Activated gamma-delta T cell treated with anti-CD3 and anti-CD28 coated beads, Interleukin-2, amount 50 U/mL, for 16 hours (primary cell): ENCODE measurements around the gene PRKN.
"Not testable (repeated sequence)": the region's sequence is repeated elsewhere in the genome, so short reads cannot be mapped to it uniquely, and the experiment has no call there.

Source experiments
- DNase-seq: peaks from one replicate; pipeline ENCODE4 v3.0.0-alpha.2; 2020; ENCODE audit warnings: low read depth

Gene PRKN

DNA sequence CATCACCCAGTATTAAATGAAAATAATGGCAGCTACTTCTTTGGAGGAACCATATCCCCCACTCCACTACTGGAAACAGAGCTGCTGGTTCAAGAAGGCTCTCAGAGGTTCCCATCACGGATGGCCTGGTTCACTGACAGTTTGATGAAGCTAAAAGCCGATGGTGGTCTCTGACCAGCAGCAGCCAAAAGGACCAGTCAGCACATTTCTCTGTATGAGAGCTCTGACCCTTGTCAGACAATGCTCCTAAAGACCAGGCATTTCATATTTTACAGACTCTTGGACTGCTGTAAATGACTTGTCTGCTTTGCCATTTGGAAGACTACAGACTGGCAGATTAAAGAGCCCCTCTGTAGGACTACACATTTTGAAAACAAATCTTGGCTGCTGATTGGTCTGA lies 16.6 kb downstream of the PRKN start:
- no peak for DNase-seq

GRCh38 chr6:162710419-162710818 lies 17.1 kb downstream of the PRKN start:
- DNase-seq = no peak

DNA sequence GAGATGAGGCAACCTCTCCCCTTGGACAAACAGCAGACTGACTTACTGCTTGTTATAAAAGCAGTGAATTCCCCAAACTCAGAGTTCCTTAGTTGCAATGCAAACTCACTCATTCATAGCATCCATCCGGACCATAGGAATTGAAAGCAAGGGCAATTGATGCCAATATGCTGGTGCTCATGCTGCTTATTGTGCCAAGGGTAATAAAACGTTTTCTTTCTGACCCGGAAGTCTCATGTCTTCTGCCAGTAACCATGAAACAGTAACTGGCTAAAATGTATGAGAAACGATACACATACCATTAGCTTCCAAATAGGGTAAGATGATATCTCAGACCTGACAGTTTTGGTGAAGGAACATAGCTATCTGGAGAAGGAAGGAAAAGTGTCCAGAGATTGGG lies 18.1 kb downstream of the PRKN start:
- no peak for DNase-seq

GRCh38 chr6:162708971-162709370 lies 18.6 kb downstream of the PRKN start:
- DNase-seq = no peak

DNA sequence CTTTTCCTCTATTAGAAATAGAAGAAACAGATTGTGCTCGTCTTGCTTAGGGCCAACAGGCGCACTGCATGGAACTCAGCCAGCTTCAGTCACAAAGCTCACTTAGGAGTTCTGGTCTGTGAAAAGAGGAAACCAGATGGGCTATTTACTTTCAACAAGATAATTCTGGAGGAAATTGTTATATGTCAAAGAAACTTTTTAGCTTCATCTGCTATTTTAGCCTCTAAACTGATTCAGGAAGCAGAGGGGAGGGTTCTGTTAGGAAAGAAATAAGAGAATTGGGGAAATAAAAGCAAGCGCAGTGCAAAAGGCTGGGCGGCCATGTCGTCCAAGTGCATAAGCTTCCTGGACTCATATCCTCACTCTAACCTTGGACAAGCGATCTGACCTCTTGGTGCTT lies 21.3 kb downstream of the PRKN start:
- DNase-seq = no peak

- no peak for DNase-seq
Observed at GRCh38 chr6:162705736-162706135, 21.8 kb downstream of the PRKN start.

GRCh38 chr6:162704001-162704400 lies 23.6 kb downstream of the PRKN start:
- no peak for DNase-seq

- DNase-seq = no peak
Observed at GRCh38 chr6:162702446-162702845, 25.1 kb downstream of the PRKN start.

DNA sequence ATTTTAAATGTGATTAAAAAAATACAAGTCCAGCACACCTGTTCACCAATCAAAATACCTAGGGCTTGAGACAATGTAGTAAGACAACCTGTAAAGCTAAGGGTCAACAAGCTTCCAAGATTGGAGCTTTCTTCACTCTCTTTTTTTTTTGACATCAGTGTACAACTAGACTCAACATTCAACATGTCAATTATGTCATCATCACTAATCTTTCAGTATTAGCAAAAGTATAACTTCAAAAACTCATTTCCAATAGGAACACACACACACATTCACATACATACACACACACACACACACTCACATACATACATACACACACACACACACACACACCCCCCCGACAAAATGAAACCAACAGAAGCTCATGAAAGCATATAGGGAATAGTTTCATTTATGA lies 26.0 kb downstream of the PRKN start:
- no peak for DNase-seq

GRCh38 chr6:162700966-162701365 lies 26.6 kb downstream of the PRKN start:
- DNase-seq = no peak

DNA sequence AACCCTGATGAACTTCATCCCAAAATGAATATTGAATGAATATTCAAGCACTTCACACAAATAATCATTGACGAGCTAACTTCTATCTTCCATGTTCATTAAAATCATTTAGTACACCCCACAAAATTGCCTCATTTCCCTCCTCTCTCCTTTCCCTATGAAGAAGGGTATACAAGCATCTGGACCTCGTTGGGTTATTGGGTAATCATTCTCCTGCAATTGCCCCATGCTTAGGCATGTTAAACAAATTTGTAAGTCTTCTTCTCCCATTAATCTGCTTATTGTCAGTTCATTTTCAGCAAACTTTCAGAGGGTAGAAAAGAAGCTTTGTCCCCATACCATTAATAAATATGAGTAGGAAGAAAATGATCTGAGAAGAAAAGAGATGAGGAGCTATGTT lies 27.6 kb downstream of the PRKN start:
- no peak for DNase-seq

- DNase-seq = no peak
Observed at GRCh38 chr6:162698440-162698839, 29.1 kb downstream of the PRKN start.

DNA sequence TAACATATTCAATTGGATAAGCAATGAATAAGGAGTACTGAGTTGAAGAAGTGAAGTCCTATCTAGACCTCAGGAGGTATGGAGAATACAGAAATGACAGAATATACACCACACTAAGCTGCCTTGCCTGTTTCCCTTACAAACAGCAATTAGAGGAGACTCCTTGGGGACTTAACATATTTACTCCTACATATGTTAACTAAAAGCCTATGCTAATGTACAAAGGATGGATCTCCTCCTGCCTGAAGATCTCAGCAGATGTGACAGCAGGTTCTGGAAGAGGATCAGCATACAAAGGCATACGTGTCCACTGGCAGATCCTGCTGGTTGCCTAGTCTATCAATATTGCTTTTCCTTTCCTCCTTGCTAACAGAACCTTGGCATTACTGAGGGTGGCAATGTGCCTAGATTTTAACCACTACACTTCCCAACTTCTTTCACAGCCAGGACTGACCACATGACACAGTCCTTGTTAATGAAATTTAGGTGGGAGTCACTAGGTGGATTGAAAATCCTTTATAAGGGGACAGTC lies 29.6 kb downstream of the PRKN start:
- DNase-seq = no peak

GRCh38 chr6:162690158-162690557 lies 37.4 kb downstream of the PRKN start:
- DNase-seq = no peak

DNA sequence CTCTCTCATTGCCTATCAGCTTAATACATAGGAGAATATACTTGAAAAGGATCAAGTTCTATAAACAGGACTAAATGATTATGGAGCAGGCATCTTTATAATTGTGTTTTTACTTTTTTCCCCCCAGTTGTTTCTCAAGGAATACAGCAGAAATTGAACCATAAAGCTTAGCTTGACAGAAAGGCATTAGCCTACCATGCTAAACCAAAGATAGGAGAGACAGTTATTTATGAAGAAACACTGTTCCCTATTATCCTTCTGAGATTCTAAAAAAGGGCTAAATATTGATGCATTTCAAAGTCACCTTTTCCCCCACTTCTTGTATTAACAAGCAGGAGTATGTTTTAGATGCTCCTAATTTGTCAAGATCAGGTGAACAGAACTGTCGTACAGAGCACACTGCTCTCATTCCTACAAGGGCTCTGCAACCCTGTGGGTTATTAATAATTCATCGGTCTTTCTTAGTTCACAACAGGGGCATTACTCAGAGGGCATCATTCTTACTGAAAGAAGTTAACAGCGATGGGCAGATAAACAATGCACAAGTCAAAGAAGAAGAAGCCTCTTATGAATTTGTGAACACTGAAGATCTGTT lies 38.7 kb downstream of the PRKN start:
- DNase-seq = no peak

- no peak for DNase-seq
Observed at GRCh38 chr6:162685586-162685985, 42.0 kb downstream of the PRKN start.

DNA sequence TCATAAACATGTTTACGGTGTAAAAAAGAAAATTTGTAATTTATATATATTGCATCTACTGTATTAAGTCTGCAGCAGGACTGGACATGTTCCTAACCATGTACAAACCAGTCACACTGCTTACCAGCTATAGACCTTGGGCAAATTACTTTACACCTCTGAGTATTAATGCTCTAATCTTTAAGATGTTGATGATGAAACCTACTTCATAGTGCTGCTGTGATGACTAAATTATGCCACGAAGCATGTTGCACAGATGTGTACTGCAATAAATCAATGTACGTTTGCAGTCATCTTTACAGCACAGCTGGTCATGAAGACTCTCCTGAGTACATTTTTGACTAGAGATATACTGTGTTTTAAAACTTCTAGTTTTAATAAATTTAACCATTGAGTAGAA lies 42.6 kb downstream of the PRKN start:
- no peak for DNase-seq

- no peak for DNase-seq
Observed at GRCh38 chr6:162684052-162684451, 43.5 kb downstream of the PRKN start.

DNA sequence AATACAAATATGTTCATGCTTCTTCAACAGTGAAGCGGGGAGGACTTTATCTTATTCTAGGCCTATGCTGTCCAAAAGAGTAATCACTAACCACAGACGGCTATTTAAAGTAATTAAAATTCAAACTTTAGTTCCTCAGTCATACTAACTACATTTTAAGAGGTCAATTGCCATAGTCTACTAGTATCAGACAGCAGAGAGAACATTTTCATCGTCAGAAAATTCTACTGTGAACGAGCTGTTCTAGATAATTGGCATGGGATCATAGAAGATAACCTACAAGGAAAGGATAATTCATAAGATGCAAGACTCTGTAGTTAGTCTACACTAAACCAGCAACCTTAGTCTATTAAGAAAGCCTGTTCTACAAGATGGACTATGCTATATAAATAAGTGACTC lies 44.4 kb downstream of the PRKN start:
- DNase-seq = no peak

- no peak for DNase-seq
Observed at GRCh38 chr6:162681447-162681846, 46.1 kb downstream of the PRKN start.

- DNase-seq = no peak
Observed at GRCh38 chr6:162680871-162681270, 46.7 kb downstream of the PRKN start.

DNA sequence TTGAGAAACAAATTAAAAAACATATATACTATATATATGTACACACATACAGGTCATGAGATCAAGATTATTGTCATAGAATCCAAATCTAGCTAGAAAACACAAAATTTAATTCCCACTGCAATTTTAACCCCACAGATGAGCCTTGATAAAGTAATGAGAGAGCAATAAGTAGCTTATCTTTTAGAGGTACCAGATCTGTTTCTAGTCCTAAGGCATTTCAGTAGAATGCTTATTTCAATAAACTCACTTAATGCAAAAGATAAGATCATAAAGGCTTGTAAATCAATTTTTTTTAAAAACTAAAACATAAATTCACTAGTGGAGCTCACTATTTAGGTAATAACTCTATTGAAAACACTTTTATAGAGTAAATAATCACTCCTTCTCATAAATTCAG lies 47.2 kb downstream of the PRKN start:
- no peak for DNase-seq

GRCh38 chr6:162679681-162680080 lies 47.9 kb downstream of the PRKN start:
- no peak for DNase-seq

GRCh38 chr6:162678896-162679295 lies 48.7 kb downstream of the PRKN start:
- DNase-seq = not testable (repeated sequence)

DNA sequence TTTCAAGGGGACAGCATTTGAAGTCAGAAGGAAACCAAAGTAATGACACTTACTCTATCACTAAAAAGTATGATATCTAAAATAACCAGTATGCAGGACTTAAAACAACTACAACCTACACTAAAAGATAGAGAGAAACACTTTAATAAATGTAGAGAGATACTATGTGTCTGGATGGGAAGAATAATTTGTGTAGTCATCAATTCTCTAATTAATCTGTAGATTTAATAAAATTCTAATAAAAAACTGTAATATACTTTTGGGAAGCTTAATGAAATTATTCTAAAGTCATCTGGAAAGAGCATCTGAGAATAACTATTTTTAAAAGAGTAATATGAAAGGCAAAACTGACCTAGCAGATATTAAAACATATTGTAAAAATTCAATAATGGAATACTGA lies 52.1 kb downstream of the PRKN start:
- no peak for DNase-seq
